Muscle of back (tissue), 11 donors: Measurements from ENCODE around the gene CGA. TPM values are rescaled to one million over a fixed set of nuclear protein-coding genes. Genes with fewer than 3 reads are reported as not detected.

Experiments
- DNase-seq, 3 donors: peaks; one replicate each; pipeline versions ENCODE4 v3.0.0 to v3.0.0-alpha.2; 2013
- polyA plus RNA-seq, 10 donors: library from polyadenylated mRNA; unstranded; fragments of 120-200 nt; gene quantifications; one replicate each; pipeline ENCODE4 v1.2.1, GENCODE V29; 2013; ENCODE audit not compliant: insufficient read length in 10 of 10

The CGA gene
- polyA plus RNA-seq, 10 donors: 0.40 to 8.1 (median 3.7) TPM; not detected in 1

DNA sequence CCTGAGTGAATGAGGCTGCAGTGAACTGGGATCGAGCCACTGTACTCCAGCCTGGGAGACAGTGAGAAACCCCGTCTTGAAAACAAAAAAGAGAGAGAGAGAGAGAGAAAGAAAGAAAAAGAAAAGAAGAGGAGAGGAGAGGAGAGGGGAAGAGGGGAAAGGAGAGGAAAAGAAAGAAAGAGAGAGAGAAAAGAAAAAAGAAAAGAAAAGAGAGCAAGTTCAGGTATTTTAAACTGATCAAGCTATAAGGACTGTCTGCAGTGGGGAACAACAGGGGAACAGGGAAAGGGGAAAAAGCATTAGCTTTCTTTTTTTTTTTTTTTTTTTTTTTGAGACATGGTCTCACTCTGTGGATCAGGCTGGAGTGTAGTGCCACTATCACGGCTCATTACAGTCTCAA, 2.5 kb downstream of the CGA start:
- no peak for DNase-seq

DNA sequence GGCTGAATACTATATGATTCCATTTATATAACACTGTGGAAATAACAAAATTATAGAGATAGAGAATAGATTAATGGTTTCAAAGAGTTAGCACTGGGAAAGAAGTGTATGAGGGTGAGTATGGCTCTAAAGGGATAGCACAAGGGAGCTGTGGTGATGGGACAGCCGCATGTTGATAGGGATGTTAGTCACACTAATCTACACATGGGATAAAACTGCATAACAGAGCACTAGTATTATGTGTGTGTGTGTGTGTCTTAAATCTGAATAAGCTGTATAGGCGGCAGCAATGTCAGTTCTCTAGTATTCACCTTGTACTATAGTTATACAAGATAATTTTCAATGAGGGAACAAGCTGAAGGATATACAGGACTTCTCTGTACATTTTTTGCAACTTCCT, 5.8 kb downstream of the CGA start:
- no peak for DNase-seq

DNA sequence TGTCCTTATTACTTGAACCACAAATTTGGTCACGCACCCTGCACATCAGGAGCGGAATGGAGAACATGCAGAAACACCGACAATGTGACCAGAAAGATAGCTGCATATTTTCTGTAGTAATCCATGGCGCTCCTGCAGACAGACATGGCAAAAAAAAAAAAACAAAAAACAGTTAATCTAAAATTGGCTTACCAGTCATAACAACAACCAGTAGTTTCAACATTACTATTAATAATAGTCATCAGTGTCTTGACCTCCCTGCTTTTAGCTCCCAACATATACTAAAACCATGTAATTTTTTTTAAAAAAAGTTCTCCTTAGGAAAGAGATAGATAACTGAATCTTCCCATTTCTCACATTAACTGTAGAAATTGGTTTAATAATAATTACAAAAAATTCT, 6.8 kb downstream of the CGA start:
- no peak for DNase-seq

DNA sequence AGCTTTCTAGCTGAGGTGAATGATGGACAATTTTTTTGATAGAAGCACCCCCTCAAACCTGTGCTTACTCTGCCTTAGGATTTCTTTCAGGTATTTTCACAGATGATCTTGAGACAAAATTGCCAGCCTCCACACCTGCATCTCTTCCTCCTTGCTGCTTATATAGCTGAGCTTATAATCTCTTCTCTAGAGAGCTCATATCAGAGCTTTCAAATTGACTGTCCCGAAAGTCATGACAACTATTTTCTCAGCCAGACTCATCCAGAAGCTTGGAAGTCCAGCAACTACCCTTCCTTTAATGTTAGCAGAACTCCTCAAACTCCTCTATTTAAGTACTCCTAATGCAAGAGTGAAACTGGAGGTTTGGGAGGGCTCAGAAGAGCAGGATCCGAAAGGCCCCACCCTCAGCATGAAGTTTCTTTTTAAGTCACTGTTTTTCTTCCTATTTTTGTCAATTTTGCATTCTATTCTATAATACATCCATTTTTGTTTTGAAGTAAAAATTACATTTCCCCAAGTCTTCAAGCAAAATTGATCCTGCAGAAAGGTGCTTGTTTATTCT, 12.7 kb downstream of the CGA start:
- DNase-seq: no peak

DNA sequence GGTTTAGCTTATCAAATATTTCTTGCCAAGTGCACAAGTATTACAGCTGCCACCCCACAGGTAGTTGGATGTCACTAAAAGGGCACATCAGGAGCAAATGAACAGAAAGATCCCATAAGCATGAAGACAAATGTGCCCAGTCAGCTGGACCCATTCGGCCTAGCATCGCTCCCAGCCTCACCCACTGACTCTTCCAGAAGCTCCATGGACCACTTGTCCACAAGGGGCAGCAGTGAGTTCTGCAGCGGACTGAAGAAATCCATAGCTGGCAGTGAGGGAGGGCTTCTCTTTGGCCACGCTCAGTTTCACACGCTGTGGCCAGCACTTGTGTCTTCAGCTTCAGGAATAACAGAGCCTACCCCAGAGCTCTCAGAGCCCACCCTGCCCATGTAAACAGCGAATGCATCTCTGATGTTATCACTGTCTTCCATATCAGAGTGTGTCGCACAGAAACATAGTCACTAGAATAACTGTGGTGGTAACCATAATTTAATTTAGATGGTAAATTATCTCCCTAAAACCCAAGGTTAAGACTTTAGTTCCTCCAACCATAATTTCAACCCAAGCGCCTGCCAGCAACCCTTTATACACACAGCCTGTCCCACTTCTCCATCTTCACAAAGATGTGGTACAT, 15.8 kb downstream of the CGA start:
- peak; percentile 25 to 63 (median 36) for DNase-seq

DNA sequence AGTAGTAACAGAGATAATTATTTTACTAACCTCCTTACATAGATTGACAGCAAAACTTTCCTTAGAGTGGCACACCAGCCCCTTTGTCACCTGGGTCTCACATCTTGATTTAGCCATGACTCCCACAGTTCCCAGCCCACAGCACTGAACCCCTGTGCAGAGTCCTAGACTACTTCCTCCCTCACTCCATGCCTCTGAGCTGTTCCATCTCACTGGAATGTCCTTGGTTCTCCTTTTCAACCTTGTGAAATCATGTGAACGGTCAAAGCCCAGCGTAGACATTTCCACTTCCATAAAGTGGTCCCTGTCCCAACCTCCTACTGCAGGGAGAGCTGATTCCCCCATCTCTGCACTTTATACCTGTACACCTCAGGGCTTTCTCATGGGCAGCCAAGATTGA, 19.7 kb downstream of the CGA start:
- DNase-seq: no peak

DNA sequence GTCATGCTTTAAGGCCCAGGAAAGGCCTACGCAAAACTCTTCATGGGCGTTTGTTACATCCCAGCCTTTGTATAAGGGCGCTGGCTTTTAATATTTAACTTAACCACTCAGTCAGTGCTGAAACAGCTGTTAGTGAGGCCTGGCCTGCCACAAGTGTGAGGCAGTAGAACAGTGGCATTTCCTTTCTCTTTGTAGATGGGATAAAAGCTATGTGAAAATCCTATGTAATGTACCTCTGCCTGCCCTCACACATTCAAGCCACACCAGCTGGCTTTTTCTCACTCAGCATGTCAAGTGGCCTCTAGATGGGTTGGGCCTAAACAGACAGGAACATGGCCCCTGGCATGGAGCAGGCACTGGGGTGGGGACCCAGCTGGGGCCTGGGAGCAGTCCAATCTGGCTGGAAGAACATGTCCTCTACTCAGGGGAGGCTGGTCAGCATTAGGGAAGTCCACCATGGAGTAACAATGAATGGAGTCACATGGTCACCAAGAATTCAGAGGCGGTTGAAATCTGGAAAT, 20.7 kb downstream of the CGA start:
- peak in 1 of 3 donors; percentile 2 for DNase-seq

DNA sequence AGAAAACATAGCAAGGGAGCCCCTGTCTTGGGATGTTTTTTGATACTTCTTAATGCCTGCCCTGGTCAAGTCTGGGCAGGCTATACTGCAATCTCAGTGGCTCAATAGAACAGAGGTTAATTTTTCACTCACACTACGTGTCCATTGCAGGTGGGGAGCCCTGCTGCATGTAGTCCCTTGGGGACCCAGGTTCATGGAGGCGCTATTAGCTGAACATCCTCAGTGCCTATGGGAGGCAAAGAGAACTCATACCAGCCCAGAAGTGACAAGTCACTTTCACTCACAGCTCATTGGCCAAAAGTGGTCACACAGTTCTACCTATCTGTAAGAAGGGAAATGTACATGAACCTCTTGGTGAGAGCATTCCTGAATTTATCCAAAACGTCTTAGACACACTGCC, 23.2 kb downstream of the CGA start:
- DNase-seq: no peak

DNA sequence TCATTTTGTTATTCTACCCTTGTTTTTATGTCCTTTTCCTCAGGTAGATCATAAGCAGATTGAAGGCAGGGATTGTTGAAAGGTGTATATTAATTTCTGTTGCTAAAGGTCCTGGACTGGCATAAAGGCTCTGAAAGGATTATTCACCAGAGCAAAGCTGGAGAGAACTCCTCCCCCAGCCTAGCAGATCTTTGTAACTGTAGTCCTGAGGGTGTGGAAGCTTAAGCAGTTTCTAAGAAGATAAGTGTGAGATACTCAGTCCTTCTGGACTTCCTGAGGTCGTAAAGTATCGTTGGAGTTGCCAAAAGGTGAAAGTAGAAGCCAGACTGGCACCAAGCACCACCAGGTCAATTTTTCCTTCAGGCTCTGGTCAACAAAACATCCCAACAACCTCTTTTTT, 24.2 kb downstream of the CGA start:
- no peak for DNase-seq

DNA sequence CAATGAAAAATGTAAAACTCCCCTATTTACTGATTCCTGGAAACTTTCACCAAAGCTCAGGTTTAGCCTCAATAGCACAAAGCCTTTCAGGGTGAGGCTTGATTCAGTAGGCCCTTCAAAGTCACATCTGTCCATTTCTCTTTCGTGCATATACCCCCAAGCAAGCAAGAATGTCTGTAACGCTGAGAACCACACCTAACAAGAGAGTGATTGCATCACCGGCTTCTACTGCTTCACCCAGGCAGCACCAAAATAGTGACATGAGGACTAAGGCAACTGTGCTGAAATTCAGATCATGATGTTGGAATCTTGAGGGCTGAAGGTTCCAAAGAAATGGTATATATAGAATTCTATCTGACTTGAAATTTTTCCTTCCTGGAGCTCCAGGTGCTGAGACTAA, 26.1 kb downstream of the CGA start:
- no peak for DNase-seq

DNA sequence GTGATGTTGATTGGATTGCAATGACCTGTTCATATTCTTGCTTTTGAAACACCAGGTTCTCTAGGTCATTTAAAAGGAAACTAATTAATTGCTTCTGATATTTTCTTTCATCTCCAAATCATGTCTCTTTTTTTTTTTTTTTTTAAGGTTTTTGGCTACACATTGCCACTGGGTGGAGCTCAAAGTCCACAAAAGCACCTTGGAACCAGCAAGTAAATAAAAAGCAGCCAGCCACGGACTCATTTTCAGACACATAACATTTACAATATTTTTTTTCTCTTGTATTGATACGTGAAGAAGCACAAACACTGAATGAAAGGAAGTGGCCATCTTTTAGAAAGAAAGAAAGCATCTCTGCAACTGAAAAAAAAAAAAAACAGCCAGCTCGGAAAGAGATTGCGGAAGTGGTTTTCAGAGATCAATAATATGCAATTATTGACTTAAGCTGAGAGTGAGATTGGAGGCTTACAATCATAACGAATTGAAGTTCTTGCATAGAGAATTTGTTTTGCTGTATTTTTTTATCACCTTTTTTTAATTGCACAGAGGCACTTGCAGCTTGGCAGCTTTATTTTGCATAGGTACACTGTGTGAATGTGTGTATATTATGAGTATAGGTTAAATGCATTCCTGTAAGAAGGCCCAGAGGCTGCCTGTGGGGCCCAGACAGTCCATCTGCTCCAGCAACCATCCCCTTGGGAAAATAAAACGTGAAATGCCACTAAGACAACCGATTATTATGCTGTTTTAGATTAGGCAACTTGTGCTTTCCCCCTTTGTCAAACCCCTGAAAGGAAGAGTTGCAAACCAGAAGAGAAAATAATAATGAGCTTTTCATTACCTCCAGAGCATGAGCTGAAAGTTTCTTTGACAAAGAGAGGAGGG, 28.2 kb downstream of the CGA start:
- DNase-seq: peak; percentile 45 to 68 (median 59)

DNA sequence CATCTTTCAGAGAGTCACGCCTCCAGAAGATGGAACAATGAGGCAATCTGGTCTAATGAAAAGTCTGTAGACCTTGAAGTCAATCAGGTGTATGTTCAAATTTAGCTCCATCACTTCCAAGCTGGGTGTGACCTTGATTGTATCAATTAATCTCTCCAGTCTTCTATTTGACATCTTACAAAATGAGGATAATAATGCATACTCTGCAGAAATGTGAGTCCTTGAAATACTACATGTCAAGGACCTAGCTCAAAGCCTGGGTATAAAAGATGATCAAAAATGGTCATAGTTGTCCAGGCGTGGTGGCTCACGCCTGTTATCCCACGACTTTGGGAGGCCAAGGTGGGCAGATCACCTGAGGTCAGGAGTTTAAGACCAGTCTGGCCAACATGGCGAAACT, 29.8 kb downstream of the CGA start:
- no peak for DNase-seq

DNA sequence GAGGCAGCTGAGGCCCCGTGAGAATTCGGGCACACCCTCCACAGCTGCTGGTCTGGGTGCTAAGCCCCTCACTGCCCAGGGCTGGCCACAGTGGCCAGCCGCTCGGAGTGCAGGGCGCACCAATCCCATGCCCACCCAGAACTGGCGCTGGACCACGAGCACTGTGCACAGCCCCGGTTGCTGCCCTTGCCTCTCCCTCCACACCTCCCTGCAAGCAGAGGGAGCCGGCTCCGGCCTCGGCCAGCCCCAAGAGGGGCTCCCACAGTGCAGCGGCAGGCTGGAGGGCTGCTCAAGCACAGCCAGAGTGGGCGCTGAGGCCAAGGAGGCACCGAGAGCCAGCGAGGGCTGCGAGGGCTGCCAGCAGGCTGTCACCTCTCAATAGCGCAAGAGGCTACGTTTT, 35.0 kb downstream of the CGA start:
- no peak for DNase-seq

DNA sequence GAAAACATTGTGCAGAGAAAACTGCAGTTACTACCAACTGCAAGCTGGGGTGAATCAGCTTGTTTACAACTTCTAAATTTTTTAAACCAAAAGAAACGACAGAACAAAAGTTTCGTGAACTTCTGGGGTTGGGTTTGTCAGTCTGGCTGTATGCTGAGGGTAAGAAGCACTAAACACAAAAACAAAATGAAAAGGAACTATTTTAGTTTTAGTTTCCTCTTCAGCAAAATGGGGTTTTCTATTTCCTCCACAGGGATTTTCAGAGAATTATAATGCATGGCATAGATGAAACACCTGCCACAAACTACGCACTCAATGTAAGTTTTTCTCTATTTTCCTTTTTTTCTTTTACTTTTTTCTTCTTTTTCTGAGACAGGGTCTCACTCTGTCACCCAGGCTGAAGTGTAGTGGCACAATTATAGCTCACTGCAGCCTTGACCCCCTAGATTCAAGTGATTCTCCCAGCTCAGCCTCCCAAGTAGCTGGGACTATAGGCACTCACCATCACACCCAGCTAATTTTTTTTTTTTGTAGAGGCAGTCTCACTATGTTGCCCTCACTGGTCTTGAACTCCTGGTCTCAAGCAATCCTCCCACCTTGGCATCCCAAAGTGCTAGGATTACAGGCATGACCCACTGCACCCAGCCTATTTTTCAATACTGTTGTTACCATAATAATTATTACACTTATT, 40.6 kb downstream of the CGA start:
- no peak for DNase-seq

DNA sequence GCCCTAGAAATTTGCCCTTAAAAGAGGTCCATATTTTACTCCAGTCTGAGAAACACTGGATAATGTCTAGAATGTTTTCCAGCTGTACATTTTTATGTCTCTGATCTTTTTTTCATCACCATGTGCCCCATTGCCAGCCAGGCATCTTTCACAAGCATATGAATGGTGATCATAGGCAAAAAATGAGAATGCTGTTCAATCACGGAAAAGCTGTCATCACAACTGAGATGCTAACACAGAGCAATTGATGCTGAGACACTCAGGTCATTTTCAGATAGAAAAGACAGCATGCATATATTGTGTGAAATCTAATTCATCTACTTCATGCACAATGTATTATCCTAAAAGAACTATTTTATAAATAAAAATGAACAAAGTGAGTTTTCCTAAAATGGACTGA, 41.6 kb downstream of the CGA start:
- no peak for DNase-seq

DNA sequence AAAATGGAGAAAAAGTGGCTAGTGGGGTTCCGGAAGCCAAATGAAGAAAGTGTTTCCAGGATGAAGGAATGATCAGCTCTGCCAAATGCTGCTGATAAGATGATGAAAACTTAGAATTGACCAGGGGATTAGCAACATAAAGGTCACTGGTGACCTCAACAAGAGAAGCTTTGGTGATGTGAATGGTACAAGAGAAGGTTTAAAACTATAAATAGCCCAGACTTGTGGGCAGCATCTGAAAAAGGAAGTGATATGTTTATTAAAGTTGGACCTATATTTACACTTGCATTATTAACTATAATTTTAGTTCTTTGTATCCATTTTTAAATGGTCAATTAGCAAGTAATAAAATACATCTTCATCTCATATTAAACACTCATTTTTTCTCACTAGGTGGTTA, 45.1 kb downstream of the CGA start:
- no peak for DNase-seq

DNA sequence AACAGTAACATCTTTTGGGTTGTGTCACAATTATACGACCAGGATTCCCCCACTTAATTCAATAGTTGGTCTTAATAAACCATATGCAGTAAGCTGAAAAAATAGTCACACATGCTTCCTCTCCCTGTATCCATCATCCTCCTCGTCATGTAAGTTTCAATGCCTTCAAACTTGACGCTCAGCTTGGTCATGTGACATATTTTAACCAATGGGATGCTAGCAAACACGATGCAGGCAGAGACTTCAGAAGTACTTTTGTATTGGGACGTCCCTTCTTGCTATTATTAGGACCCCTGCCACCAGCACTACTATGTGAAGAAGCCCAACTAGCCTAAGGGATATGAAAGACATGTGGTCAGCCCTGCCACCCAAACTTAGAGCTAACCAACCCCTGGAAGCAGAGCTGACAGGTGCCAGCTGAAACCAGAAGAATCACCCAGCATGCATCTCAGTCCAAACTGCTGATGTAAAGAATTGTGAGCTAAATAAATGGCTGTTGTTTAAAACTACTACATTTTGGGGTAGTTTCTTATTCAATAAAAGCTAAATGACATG, 49.3 kb downstream of the CGA start:
- DNase-seq: no peak

DNA sequence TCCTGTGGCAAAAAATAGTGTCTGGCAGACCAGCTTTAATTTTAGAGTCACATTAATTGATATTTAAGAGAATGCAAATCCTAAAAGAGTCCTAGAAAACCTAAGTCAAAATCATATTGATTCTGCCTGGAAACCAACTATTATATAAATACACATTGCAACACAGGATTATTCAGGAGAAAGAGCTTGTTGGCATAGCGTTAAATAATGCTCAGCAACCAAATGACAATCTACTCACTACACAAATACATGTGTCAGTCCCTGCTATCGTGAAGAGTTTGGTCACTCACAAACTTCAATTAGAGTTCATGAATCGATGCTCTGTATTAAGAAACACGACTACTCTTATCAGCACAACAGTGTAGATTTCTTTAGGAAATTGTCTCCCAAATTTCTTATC, 54.2 kb downstream of the CGA start:
- DNase-seq: no peak
